HG03280 (cell line): ENCODE measurements around the gene RELL2.
"Not testable (repeated sequence)": the region's sequence is repeated elsewhere in the genome, so short reads cannot be mapped to it uniquely, and the experiment has no call there.

ENCODE experiments used
- ATAC-seq: cut with Tn5 transposase; IDR thresholded peaks from one replicate; pipeline ENCODE4 v1.9.1; 2021; ENCODE audit warnings: mild to moderate bottlenecking, moderate library complexity; ENCODE audit not compliant: unreplicated experiment

RELL2 gene

GRCh38 chr5:141636413-141637122 lies at the start of gene RELL2, which contains the start of gene HDAC3:
TSS of gene RELL2 (plus strand) at chr5:141636997. CDS start at chr5:141638226, 1,229 bp downstream.
TSS of gene HDAC3 (minus strand) at chr5:141636849. CDS start at chr5:141636790, 59 bp downstream.
- peak; percentile 81 for ATAC-seq

GRCh38 chr5:141590127-141590526 lies 46.7 kb upstream of the RELL2 start:
- no peak for ATAC-seq

GRCh38 chr5:141596867-141597266 lies 39.9 kb upstream of the RELL2 start:
- no peak for ATAC-seq

GRCh38 chr5:141597394-141597793 lies 39.4 kb upstream of the RELL2 start:
- ATAC-seq = no peak

- no peak for ATAC-seq
These were observed 39.0 kb upstream of the RELL2 start for GRCh38 chr5:141597814-141598213.

- no peak for ATAC-seq
These were observed 38.1 kb upstream of the RELL2 start for GRCh38 chr5:141598391-141599345.

- no peak for ATAC-seq
These were observed 34.2 kb upstream of the RELL2 start for GRCh38 chr5:141602606-141603005.

- ATAC-seq = no peak
These were observed 32.7 kb upstream of the RELL2 start for GRCh38 chr5:141603923-141604717.

- ATAC-seq = peak; percentile 94
These were observed 31.1 kb upstream of the RELL2 start for GRCh38 chr5:141605523-141606277.

- ATAC-seq = no peak
These were observed 28.8 kb upstream of the RELL2 start for GRCh38 chr5:141608046-141608445.

GRCh38 chr5:141608557-141608956 lies 28.2 kb upstream of the RELL2 start:
- ATAC-seq = no peak

GRCh38 chr5:141609044-141609443 lies 27.8 kb upstream of the RELL2 start:
- ATAC-seq = no peak

GRCh38 chr5:141609921-141610320 lies 26.9 kb upstream of the RELL2 start:
- not testable (repeated sequence) for ATAC-seq

GRCh38 chr5:141611289-141611688 lies 25.5 kb upstream of the RELL2 start:
- ATAC-seq = no peak

GRCh38 chr5:141613344-141613743 lies 23.5 kb upstream of the RELL2 start:
- no peak for ATAC-seq

- no peak for ATAC-seq
These were observed 20.6 kb upstream of the RELL2 start for GRCh38 chr5:141615991-141616720.

- ATAC-seq = no peak
These were observed 19.7 kb upstream of the RELL2 start for GRCh38 chr5:141617128-141617527.

- ATAC-seq = no peak
These were observed 19.1 kb upstream of the RELL2 start for GRCh38 chr5:141617682-141618029.

- peak; percentile 34 for ATAC-seq
These were observed 18.6 kb upstream of the RELL2 start for GRCh38 chr5:141618030-141618803.
